Mesothelial cell of epicardium (in vitro differentiated cells): ENCODE data around the gene UBE2D3. TPM values are rescaled to one million over a fixed set of nuclear protein-coding genes. Genes with fewer than 3 reads are reported as not detected.
"Not testable (repeated sequence)": the region's sequence is repeated elsewhere in the genome, so short reads cannot be mapped to it uniquely, and the experiment has no call there.

Experiments used
- DNase-seq, 2 experiments: peaks; one replicate each; pipeline ENCODE4 v3.0.0; 2021; ENCODE audit warnings: low spot score in 2 of 2; ENCODE audit not compliant: unreplicated experiment in 2 of 2
- H3K27ac Mint-ChIP-seq: 2 replicates; pipeline ENCODE4 v1.8.0; 2021; ENCODE audit warnings: mixed read lengths
- H3K27me3 Mint-ChIP-seq: 2 replicates; pipeline ENCODE4 v1.8.0; 2021; ENCODE audit warnings: low read depth, mixed read lengths
- H3K36me3 Mint-ChIP-seq: 2 replicates; pipeline ENCODE4 v1.8.0; 2021; ENCODE audit warnings: mixed read lengths
- H3K4me1 Mint-ChIP-seq: 2 replicates; pipeline ENCODE4 v1.8.0; 2021; ENCODE audit warnings: mixed read lengths
- H3K4me3 Mint-ChIP-seq: 2 replicates; pipeline ENCODE4 v1.8.0; 2021; ENCODE audit warnings: mild to moderate bottlenecking, moderate library complexity, mixed read lengths
- H3K9me3 Mint-ChIP-seq: 2 replicates; pipeline ENCODE4 v1.8.0; 2021; ENCODE audit warnings: mixed read lengths
- total RNA-seq: library from RNA; stranded (reverse); gene quantifications from 3 replicates; pipeline ENCODE4 v1.2.1, GENCODE V29; 2021
- TF ChIP-seq, protein P1 (sequence below): fragments of 200-600 bp; sonication (generic); IDR thresholded peaks from one replicate; pipeline ENCODE4 v1.5.0; 2021; ENCODE audit warnings: antibody characterized with exemption; ENCODE audit not compliant: unreplicated experiment

Gene UBE2D3
- total RNA-seq, 1 donor from 2014 or later, result 307 TPM

GRCh38 chr4:102823897-102824296 lies 3.5 kb downstream of the UBE2D3 start:
- Mint-ChIP-seq H3K27me3 (no peaks in the 10 kb centered on the region), H3K27ac (peak overlapping the region; percentile 52), H3K4me1 (peaks cover 54% of the 10 kb centered on the region), H3K4me3 (no peak overlapping the region), H3K9me3 (no peaks in the 10 kb centered on the region), H3K36me3 (peaks cover 3% of the 10 kb centered on the region)
- TF ChIP-seq, protein P1, sequence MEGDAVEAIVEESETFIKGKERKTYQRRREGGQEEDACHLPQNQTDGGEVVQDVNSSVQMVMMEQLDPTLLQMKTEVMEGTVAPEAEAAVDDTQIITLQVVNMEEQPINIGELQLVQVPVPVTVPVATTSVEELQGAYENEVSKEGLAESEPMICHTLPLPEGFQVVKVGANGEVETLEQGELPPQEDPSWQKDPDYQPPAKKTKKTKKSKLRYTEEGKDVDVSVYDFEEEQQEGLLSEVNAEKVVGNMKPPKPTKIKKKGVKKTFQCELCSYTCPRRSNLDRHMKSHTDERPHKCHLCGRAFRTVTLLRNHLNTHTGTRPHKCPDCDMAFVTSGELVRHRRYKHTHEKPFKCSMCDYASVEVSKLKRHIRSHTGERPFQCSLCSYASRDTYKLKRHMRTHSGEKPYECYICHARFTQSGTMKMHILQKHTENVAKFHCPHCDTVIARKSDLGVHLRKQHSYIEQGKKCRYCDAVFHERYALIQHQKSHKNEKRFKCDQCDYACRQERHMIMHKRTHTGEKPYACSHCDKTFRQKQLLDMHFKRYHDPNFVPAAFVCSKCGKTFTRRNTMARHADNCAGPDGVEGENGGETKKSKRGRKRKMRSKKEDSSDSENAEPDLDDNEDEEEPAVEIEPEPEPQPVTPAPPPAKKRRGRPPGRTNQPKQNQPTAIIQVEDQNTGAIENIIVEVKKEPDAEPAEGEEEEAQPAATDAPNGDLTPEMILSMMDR, result no peak
- DNase-seq, result no peak

GRCh38 chr4:102823464-102823863 lies 3.9 kb downstream of the UBE2D3 start:
- H3K4me1 Mint-ChIP-seq, result peaks cover 56% of the 10 kb centered on the region
- no peak for DNase-seq
- peaks cover 3% of the 10 kb centered on the region for H3K36me3 Mint-ChIP-seq
- H3K27ac Mint-ChIP-seq, result peak overlapping the region; percentile 52
- H3K27me3 Mint-ChIP-seq, result no peaks in the 10 kb centered on the region
- TF ChIP-seq, protein P1, result no peak
- H3K9me3 Mint-ChIP-seq, result no peaks in the 10 kb centered on the region
- no peak overlapping the region for H3K4me3 Mint-ChIP-seq

- TF ChIP-seq, protein P1, result no peak
- peak overlapping the region; percentile 88 for H3K27ac Mint-ChIP-seq
- peak overlapping the region; percentile 28 for H3K4me3 Mint-ChIP-seq
- peaks cover 5% of the 10 kb centered on the region for H3K36me3 Mint-ChIP-seq
- peaks cover 77% of the 10 kb centered on the region for H3K4me1 Mint-ChIP-seq
- no peaks in the 10 kb centered on the region for H3K9me3 Mint-ChIP-seq
- DNase-seq, result no peak
- no peaks in the 10 kb centered on the region for H3K27me3 Mint-ChIP-seq
Measured at GRCh38 chr4:102819588-102820365, 7.6 kb downstream of the UBE2D3 start.

- not testable (repeated sequence) for H3K36me3 Mint-ChIP-seq, H3K27me3 Mint-ChIP-seq, DNase-seq, H3K9me3 Mint-ChIP-seq, H3K4me3 Mint-ChIP-seq
- Mint-ChIP-seq H3K4me1 (peaks cover 73% of the 10 kb centered on the region), H3K27ac (peak overlapping the region; percentile 69)
Measured at GRCh38 chr4:102819100-102819499, 8.3 kb downstream of the UBE2D3 start.

- peaks cover 60% of the 10 kb centered on the region for H3K4me1 Mint-ChIP-seq
- TF ChIP-seq, protein P1, result no peak
Measured at GRCh38 chr4:102817613-102818268, 9.6 kb downstream of the UBE2D3 start.

GRCh38 chr4:102817021-102817605 lies 10.2 kb downstream of the UBE2D3 start:
- no peak for DNase-seq
- no peaks in the 10 kb centered on the region for H3K9me3 Mint-ChIP-seq
- TF ChIP-seq, protein P1, result no peak
- H3K4me1 Mint-ChIP-seq, result peaks cover 60% of the 10 kb centered on the region
- H3K27me3 Mint-ChIP-seq, result no peaks in the 10 kb centered on the region
- H3K4me3 Mint-ChIP-seq, result no peak overlapping the region
- H3K27ac Mint-ChIP-seq, result peak overlapping the region; percentile 87
- H3K36me3 Mint-ChIP-seq, result peaks cover 5% of the 10 kb centered on the region

More at GRCh38 chr4:102817613-102818268, 9.6 kb downstream of the UBE2D3 start:
- Mint-ChIP-seq H3K27ac (peak overlapping the region; percentile 87), H3K27me3 (no peaks in the 10 kb centered on the region), H3K36me3 (peaks cover 5% of the 10 kb centered on the region), H3K9me3 (no peaks in the 10 kb centered on the region), H3K4me3 (no peak overlapping the region)
- no peak for DNase-seq
